GM18873 (cell line): Measurements from ENCODE around the gene CYB5R3.
"Not testable (repeated sequence)": the region's sequence is repeated elsewhere in the genome, so short reads cannot be mapped to it uniquely, and the experiment has no call there.

ENCODE experiments used
- ATAC-seq: cut with Tn5 transposase; IDR thresholded peaks from one replicate; pipeline ENCODE4 v1.9.1; 2021; ENCODE audit warnings: mild to moderate bottlenecking, moderate library complexity, moderate number of reproducible peaks; ENCODE audit not compliant: unreplicated experiment, low FRiP score

Gene CYB5R3

GRCh38 chr22:42679691-42680090 is 30.5 kb upstream of the CYB5R3 start:
- ATAC-seq, result no peak

GRCh38 chr22:42678894-42679293 is 29.7 kb upstream of the CYB5R3 start:
- ATAC-seq, result no peak

- ATAC-seq, result not testable (repeated sequence)
Measured at GRCh38 chr22:42677936-42678335, 28.7 kb upstream of the CYB5R3 start.

GRCh38 chr22:42676059-42676607 is 26.9 kb upstream of the CYB5R3 start:
- ATAC-seq, result no peak

- no peak for ATAC-seq
Measured at GRCh38 chr22:42673898-42674401, 24.8 kb upstream of the CYB5R3 start.

- not testable (repeated sequence) for ATAC-seq
Measured at GRCh38 chr22:42673071-42673470, 23.9 kb upstream of the CYB5R3 start.

GRCh38 chr22:42670921-42671709 is 21.9 kb upstream of the CYB5R3 start:
- no peak for ATAC-seq

GRCh38 chr22:42670046-42670445 is 20.9 kb upstream of the CYB5R3 start:
- no peak for ATAC-seq

GRCh38 chr22:42666393-42666792 is 17.2 kb upstream of the CYB5R3 start:
- ATAC-seq, result not testable (repeated sequence)

- ATAC-seq, result no peak
Measured at GRCh38 chr22:42664976-42665831, 16.0 kb upstream of the CYB5R3 start.

- ATAC-seq, result no peak
Measured at GRCh38 chr22:42661985-42662831, 13.0 kb upstream of the CYB5R3 start.

- no peak for ATAC-seq
Measured at GRCh38 chr22:42656578-42656977, 7.4 kb upstream of the CYB5R3 start.

GRCh38 chr22:42655693-42656092 is 6.5 kb upstream of the CYB5R3 start:
- no peak for ATAC-seq

GRCh38 chr22:42654436-42655073 is 5.4 kb upstream of the CYB5R3 start:
- no peak for ATAC-seq

- ATAC-seq, result no peak
Measured at GRCh38 chr22:42653999-42654398, 4.8 kb upstream of the CYB5R3 start.

- no peak for ATAC-seq
Measured at GRCh38 chr22:42651134-42651533, 1.9 kb upstream of the CYB5R3 start.

GRCh38 chr22:42648368-42649245 is 585 bp downstream of the CYB5R3 start:
- ATAC-seq, result no peak

GRCh38 chr22:42648017-42648367 is 1.2 kb downstream of the CYB5R3 start:
- ATAC-seq, result no peak
